Left lung (tissue), 10 donors: Measurements from ENCODE around the gene DENND2D. TPM values are rescaled to one million over a fixed set of nuclear protein-coding genes. Genes with fewer than 3 reads are reported as not detected.

Experiments
- ATAC-seq: fragments of 200-7000 bp; cut with Tn5 transposase; one replicate; pipeline ENCODE4 v1.9.1; 2020; ENCODE audit warnings: moderate library complexity
- DNase-seq, 4 donors: peaks; one replicate each; pipeline ENCODE4 v3.0.0-alpha.2; 2013 to 2020
- H3K27ac ChIP-seq, 2 donors: fragments of 200-600 bp; sonication (generic) in 1 of 2; one replicate each; pipeline versions ENCODE4 v1.5.0 to v1.8.0; 2020 to 2021
- H3K27me3 ChIP-seq, 2 donors: fragments of 200-600 bp; sonication (generic) in 1 of 2; one replicate each; pipeline versions ENCODE4 v1.5.0 to v1.8.0; 2020 to 2021
- H3K36me3 ChIP-seq, 2 donors: fragments of 200-600 bp; sonication (generic) in 1 of 2; one replicate each; pipeline versions ENCODE4 v1.5.0 to v1.8.0; 2020 to 2021
- H3K4me1 ChIP-seq, 2 donors: fragments of 200-600 bp; one replicate each; pipeline ENCODE4 v1.8.0; 2021
- H3K4me3 ChIP-seq, 2 donors: fragments of 200-600 bp; sonication (generic) in 1 of 2; one replicate each; pipeline versions ENCODE4 v1.5.0 to v1.8.0; 2020 to 2021; ENCODE audit warnings: mild to moderate bottlenecking in 1 of 2
- H3K9me3 ChIP-seq, 2 donors: fragments of 200-600 bp; sonication (generic) in 1 of 2; one replicate each; pipeline versions ENCODE4 v1.5.0 to v1.8.0; 2020 to 2021
- intact Hi-C, 2 donors: fragments of 100-400 bp; cut with DNase I; formaldehyde crosslinking; loops; one replicate each; pipeline versions ENCODE4 v1.11.2 to v1.14.2; 2022
- polyA plus RNA-seq, 6 donors: library from polyadenylated mRNA; unstranded; fragments of 120-200 nt; gene quantifications; one replicate each; pipeline ENCODE4 v1.2.1, GENCODE V29; 2013; ENCODE audit not compliant: insufficient read length in 6 of 6
- total RNA-seq, 2 donors: library from RNA; stranded (reverse); fragmentation: NEBNext Ultra II Directional; extraction: Animal tissue kit (Norgen Biotek cat#: 25700); gene quantifications; one replicate each; pipeline ENCODE4 v1.2.1, GENCODE V29; 2021
- TF ChIP-seq, protein P1 (sequence below), 2 donors: fragments of 200-600 bp; sonication (generic) in 1 of 2; IDR thresholded peaks; one replicate each; pipeline versions ENCODE4 v1.5.0 to v1.8.0; 2021; ENCODE audit warnings: antibody characterized with exemption in 2 of 2
- donor health status: DM: no; HTN: yes; CAD: no.
- donor health status: DM: no; HTN: no; CAD: no.

DENND2D gene
- total and polyA plus RNA-seq, 8 donors: 19.5 to 78.8 (median 25.5) TPM

DNA sequence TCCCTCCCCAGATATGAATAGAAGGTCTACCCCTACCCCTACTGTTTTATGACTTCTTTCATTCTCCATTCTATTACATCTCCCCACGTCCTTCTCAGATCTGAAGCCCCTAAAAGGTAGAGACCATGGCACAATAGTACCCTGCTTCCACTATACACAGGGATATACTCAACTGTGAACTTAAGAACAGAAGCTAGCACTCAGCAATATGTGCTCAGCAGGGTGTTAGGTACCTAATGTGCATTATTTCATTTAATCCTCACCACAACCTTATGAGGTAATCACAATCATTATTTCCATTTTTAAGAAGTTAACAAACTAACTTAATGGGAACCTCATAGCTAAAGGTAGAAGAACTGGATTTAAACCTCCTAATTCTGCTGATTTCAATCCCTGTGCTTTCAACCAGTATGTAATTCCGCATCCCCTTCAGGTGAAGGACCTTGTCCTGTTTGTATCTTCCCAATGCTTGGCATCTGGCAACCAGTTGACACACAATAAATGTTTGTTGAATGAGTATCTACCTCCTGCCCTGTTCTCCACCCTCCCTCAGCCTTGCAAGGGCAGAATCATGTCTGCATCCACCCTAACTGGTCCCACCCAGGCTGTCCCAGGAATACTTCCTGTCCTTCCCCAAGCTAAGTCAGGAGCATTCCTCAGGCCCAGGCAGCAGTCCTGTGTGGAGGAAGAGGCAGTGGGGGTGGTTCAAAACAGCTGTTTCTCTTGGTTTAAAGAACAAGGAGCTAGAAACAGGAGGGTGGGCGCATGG, 6.5 kb downstream of the DENND2D start:
- DNase-seq (no peak), ATAC-seq (no peak)
- Histone ChIP-seq H3K27ac (peak overlapping the region in 1 of 2 donors; percentile 91), H3K9me3 (no peaks in the 10 kb centered on the region), H3K4me1 (peaks cover 37 to 89% of the 10 kb centered on the region in 2 donors), H3K36me3 (peaks cover 0 to 88% of the 10 kb centered on the region in 2 donors), H3K4me3 (no peak overlapping the region), H3K27me3 (no peaks in the 10 kb centered on the region)
- intact Hi-C loops: no loop called here
- TF ChIP-seq, protein P1, sequence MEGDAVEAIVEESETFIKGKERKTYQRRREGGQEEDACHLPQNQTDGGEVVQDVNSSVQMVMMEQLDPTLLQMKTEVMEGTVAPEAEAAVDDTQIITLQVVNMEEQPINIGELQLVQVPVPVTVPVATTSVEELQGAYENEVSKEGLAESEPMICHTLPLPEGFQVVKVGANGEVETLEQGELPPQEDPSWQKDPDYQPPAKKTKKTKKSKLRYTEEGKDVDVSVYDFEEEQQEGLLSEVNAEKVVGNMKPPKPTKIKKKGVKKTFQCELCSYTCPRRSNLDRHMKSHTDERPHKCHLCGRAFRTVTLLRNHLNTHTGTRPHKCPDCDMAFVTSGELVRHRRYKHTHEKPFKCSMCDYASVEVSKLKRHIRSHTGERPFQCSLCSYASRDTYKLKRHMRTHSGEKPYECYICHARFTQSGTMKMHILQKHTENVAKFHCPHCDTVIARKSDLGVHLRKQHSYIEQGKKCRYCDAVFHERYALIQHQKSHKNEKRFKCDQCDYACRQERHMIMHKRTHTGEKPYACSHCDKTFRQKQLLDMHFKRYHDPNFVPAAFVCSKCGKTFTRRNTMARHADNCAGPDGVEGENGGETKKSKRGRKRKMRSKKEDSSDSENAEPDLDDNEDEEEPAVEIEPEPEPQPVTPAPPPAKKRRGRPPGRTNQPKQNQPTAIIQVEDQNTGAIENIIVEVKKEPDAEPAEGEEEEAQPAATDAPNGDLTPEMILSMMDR (IDR thresholded peaks at IDR 0.05): no peak

DNA sequence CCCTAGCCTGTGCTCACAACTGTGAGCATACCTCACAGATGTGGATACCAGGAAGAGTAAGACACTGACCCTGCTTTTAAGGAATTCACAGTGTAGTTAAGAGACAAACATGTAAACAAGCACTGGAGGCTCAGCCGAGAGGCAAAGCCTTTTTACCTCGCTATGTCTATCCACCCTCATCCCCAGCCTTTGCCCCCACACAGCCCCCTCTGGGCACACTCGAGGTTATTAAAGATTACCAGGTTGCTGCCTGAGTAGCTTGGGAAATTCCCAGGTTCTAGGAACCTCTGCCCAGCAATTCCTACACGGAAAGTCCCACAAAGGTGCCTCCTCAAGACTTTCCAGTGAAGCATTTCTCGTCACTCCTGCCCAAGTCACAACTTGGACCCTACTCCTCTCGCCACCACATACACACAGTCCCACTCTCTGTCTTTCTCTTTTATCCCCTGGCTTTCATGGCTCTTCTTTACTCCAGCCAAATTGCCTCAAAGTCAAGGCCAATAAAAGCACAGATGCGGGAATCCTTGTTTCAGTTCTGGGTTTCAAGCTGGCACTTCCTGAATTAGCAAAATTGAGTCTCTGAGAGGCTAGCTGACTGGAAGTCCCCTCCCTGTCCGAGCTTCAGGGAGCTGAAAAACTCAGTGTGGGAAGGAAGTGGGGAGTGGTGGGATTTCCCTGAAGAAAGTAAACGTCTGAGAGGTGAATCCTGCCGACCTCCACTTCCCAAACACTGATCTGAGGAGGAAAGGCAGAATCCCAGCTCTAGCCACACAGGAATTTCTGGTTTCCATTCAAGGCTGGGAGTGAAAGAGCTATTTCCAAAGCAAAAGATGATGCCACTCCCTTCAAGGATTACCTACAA, 7.6 kb downstream of the DENND2D start:
- intact Hi-C loops: no loop called here
- TF ChIP-seq, protein P1 (IDR thresholded peaks at IDR 0.05): no peak
- peaks cover 0 to 88% of the 10 kb centered on the region in 2 donors for H3K36me3 ChIP-seq

DNA sequence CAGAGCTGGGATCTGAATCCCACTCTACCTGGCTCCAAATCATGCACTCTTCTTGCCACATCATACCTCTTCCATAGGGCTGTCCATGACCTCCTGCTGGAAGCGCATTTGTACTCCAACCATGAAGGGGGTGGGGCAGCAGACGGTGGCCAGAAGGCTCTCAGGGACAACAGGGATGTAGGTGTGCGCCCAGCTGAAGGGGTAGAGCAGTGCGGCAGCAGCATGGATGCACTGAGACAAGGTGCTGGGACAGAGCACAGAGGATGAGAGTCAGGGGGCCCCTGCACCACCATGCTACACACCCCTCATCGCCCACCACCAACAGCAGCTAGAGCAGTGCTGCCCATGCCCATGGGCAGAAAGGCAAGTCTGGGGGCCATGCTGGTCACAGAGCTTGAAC, 8.4 kb downstream of the DENND2D start:
- Histone ChIP-seq H3K4me1 (peaks cover 37 to 71% of the 10 kb centered on the region in 2 donors), H3K36me3 (peaks cover 0 to 88% of the 10 kb centered on the region in 2 donors), H3K4me3 (no peak overlapping the region), H3K9me3 (no peaks in the 10 kb centered on the region), H3K27me3 (no peaks in the 10 kb centered on the region), H3K27ac (peak overlapping the region; percentile 70 to 91)
- TF ChIP-seq, protein P1 (IDR thresholded peaks at IDR 0.05): no peak
- ATAC-seq (no peak), DNase-seq (peak in 1 of 4 donors; percentile 55)
- intact Hi-C loops: no loop called here

More for the DNA sequence above, 7.6 kb downstream of the DENND2D start:
- H3K4me1 ChIP-seq: peaks cover 37 to 79% of the 10 kb centered on the region in 2 donors
- peak overlapping the region; percentile 70 to 91 for H3K27ac ChIP-seq
- H3K9me3 ChIP-seq: no peaks in the 10 kb centered on the region
- H3K4me3 ChIP-seq: no peak overlapping the region
- no peak for DNase-seq
- H3K27me3 ChIP-seq: no peaks in the 10 kb centered on the region
- ATAC-seq: peak; percentile 40

DNA sequence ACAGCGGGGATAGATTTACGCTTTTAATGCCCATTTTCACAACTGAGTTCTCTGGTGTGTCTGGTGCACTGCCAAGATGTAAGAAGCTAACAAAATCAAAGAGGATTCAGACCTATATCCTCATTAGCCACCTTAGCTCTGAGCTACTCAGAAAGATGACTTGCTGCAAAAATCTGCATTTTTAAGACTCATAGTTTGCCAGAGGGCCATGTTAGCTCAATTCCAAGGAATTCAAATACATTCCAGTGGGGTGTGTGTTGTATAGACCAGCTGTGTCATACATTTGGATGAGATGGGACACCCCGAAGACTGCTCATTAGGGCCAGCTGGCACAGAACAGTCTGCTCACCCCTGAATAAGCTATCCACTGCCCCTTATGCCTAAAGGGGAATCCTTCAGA, 8.9 kb downstream of the DENND2D start:
- H3K9me3 ChIP-seq: no peaks in the 10 kb centered on the region
- H3K4me3 ChIP-seq: no peak overlapping the region
- peaks cover 37 to 66% of the 10 kb centered on the region in 2 donors for H3K4me1 ChIP-seq
- ATAC-seq (peak; percentile 23), DNase-seq (peak in 2 of 4 donors; percentile 82)
- H3K27me3 ChIP-seq: no peaks in the 10 kb centered on the region
- intact Hi-C loops: no loop called here
- TF ChIP-seq, protein P1 (IDR thresholded peaks at IDR 0.05): no peak
- peak overlapping the region; percentile 70 to 91 for H3K27ac ChIP-seq
- peaks cover 0 to 88% of the 10 kb centered on the region in 2 donors for H3K36me3 ChIP-seq
